Lower leg skin (tissue), 4 donors: ENCODE results near the gene IDH2. TPM values are rescaled to one million over a fixed set of nuclear protein-coding genes. Genes with fewer than 3 reads are reported as not detected.

ENCODE experiments used
- DNase-seq, 2 donors: peaks; one replicate each; pipeline ENCODE4 v3.0.0-alpha.2; 2019; ENCODE audit warnings: low spot score in 2 of 2
- H3K4me3 ChIP-seq: fragments of 200-600 bp; sonication (generic); 2 replicates; pipeline ENCODE4 v1.5.1; 2017; ENCODE audit warnings: mild to moderate bottlenecking, low read depth; ENCODE audit not compliant: poor library complexity, severe bottlenecking
- POLR2A ChIP-seq, 2 donors: fragments of 450-650 bp; IDR thresholded peaks; one replicate each; pipeline ENCODE4 v1.6.1; 2016 to 2017; ENCODE audit warnings: antibody characterized with exemption in 2 of 2, mild to moderate bottlenecking in 1 of 2, moderate library complexity in 1 of 2
- WGBS, 2 donors: methylation state at CpG; one replicate each; pipeline ENCODE4 v1.1.5; 2018; 5-methylcytosine and 5-hydroxymethylcytosine counted together
- intact Hi-C: fragments of 100-400 bp; cut with DNase I; formaldehyde crosslinking; loops from one replicate; pipeline ENCODE4 v1.15.0; 2023; ENCODE audit warnings: low total_unique reads
- total RNA-seq, 4 donors: library from RNA; depleted of rRNA; stranded (reverse); fragments of >200 nt; gene quantifications; one replicate each; pipeline ENCODE4 v1.1.0, GENCODE V29; 2016
- TF ChIP-seq, protein P1 (sequence below), 3 donors: fragments of 450-650 bp; IDR thresholded peaks; one replicate each; pipeline ENCODE4 v1.5.1; 2016; ENCODE audit warnings: antibody characterized with exemption in 3 of 3, mild to moderate bottlenecking in 3 of 3, moderate library complexity in 2 of 3

IDH2 gene
- total RNA-seq, 4 donors from 2014 or later = 49.2 to 136 (median 86.3) TPM

- TF ChIP-seq, protein P1, sequence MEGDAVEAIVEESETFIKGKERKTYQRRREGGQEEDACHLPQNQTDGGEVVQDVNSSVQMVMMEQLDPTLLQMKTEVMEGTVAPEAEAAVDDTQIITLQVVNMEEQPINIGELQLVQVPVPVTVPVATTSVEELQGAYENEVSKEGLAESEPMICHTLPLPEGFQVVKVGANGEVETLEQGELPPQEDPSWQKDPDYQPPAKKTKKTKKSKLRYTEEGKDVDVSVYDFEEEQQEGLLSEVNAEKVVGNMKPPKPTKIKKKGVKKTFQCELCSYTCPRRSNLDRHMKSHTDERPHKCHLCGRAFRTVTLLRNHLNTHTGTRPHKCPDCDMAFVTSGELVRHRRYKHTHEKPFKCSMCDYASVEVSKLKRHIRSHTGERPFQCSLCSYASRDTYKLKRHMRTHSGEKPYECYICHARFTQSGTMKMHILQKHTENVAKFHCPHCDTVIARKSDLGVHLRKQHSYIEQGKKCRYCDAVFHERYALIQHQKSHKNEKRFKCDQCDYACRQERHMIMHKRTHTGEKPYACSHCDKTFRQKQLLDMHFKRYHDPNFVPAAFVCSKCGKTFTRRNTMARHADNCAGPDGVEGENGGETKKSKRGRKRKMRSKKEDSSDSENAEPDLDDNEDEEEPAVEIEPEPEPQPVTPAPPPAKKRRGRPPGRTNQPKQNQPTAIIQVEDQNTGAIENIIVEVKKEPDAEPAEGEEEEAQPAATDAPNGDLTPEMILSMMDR (IDR thresholded peaks at IDR 0.05) = no peak
- no peak for TF ChIP-seq POLR2A (IDR thresholded peaks at IDR 0.05)
- intact Hi-C loops = no loop called here
- DNase-seq = no peak
- 94 to 96% methylated on average over 2 of the region's 2 CpGs for WGBS, 2 donors
- no peak overlapping the region for H3K4me3 ChIP-seq
These were observed 29.6 kb upstream of the IDH2 start for GRCh38 chr15:90131848-90132247.

DNA sequence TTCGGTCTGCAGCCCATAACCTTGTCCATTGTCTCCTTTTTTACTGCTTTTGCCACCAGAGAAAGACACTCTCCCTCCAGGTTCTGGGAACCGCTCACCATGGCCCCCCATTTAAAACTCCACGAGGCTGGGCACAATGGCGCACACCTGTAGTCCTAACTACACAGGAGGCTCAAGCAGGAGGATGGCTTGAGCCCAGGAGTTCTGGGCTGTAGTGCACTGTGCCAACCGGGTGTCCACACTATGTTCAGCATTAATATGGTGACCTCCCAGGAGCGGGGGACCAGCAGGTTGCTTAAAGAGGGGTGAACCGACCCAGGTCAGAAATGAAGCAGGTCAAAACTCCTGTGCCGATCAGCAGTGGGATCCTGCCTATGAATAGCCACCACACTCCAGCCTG, 28.0 kb upstream of the IDH2 start:
- no peak for DNase-seq
- intact Hi-C loops = no loop called here
- TF ChIP-seq, protein P1 (IDR thresholded peaks at IDR 0.05) = no peak
- no peak for TF ChIP-seq POLR2A (IDR thresholded peaks at IDR 0.05)
- WGBS, 2 donors = 93 to 95% methylated on average over 8 of the region's 8 CpGs
- no peak overlapping the region for H3K4me3 ChIP-seq

GRCh38 chr15:90126596-90127435, 24.5 kb upstream of the IDH2 start:
- DNase-seq = no peak
- intact Hi-C loops = no loop called here
- TF ChIP-seq POLR2A (IDR thresholded peaks at IDR 0.05) = no peak
- TF ChIP-seq, protein P1 (IDR thresholded peaks at IDR 0.05) = no peak
- H3K4me3 ChIP-seq = no peak overlapping the region
- whole genome bisulfite sequencing, 2 donors = 22 to 37% methylated on average over 10 of the region's 10 CpGs

- no peak for DNase-seq
- intact Hi-C loops = no loop called here
- H3K4me3 ChIP-seq = no peak overlapping the region
- 83 to 87% methylated on average over 6 of the region's 6 CpGs for WGBS, 2 donors
- TF ChIP-seq POLR2A (IDR thresholded peaks at IDR 0.05) = no peak
- TF ChIP-seq, protein P1 (IDR thresholded peaks at IDR 0.05) = no peak
These were observed 23.8 kb upstream of the IDH2 start for GRCh38 chr15:90126022-90126421.

- no peak for TF ChIP-seq POLR2A (IDR thresholded peaks at IDR 0.05)
- TF ChIP-seq, protein P1 (IDR thresholded peaks at IDR 0.05) = no peak
- no peak overlapping the region for H3K4me3 ChIP-seq
- intact Hi-C loops = no loop called here
- DNase-seq = no peak
These were observed 22.2 kb upstream of the IDH2 start for GRCh38 chr15:90124507-90124906.

GRCh38 chr15:90121086-90121485, 18.8 kb upstream of the IDH2 start:
- DNase-seq = no peak
- no peak for TF ChIP-seq POLR2A (IDR thresholded peaks at IDR 0.05)
- TF ChIP-seq, protein P1 (IDR thresholded peaks at IDR 0.05) = no peak
- 84 to 87% methylated on average over 6 of the region's 6 CpGs for WGBS, 2 donors
- intact Hi-C loops = no loop called here
- no peak overlapping the region for H3K4me3 ChIP-seq
